ENCODE data around the gene COL18A1. TPM values are rescaled to one million over a fixed set of nuclear protein-coding genes. Genes with fewer than 3 reads are reported as not detected.

Gene COL18A1
- total RNA-seq, 1 experiment from 2014 or later, result 3.4 TPM

- no TSS peak for BruUV-seq (replicated peaks)
- Mint-ChIP-seq H3K27me3 (ENCODE audit: insufficient read depth, unreplicated experiment) (no peaks in the 10 kb centered on the region), H3K27ac (ENCODE audit: low read depth, unreplicated experiment) (peak overlapping the region; percentile 44), H3K9me3 (ENCODE audit: unreplicated experiment) (peaks cover 7% of the 10 kb centered on the region), H3K4me3 (ENCODE audit: unreplicated experiment) (peak overlapping the region; percentile 52), H3K36me3 (ENCODE audit: insufficient read depth, unreplicated experiment) (no peaks in the 10 kb centered on the region), H3K4me1 (ENCODE audit: insufficient read depth, unreplicated experiment) (peaks cover 6% of the 10 kb centered on the region)
- TF ChIP-seq CTCF (IDR thresholded peaks at IDR 0.05; ENCODE audit: unreplicated experiment), result no peak
- ChIA-PET CTCF (interaction anchor here (0.5 to 1.3 kb wide), 5 partner anchors 165 to 410 kb away, joined by 3 to 8 read pairs (median 3); no protein-coding TSS in a partner anchor), POLR2A (interaction anchor here (0.7 to 1.4 kb wide), 7 partner anchors 9 to 178 kb away, joined by 3 to 5 read pairs (median 3); no protein-coding TSS in a partner anchor)
- intact Hi-C loops (cut with micrococcal nuclease), result no loop called here
- DNase-seq (ENCODE audit: unreplicated experiment), result peak; percentile 82
Measured at GRCh38 chr21:45470773-45471524, 66.0 kb downstream of the COL18A1 start.

- DNase-seq (ENCODE audit: unreplicated experiment), result no peak
- no peaks in the 10 kb centered on the region for H3K27me3 Mint-ChIP-seq (ENCODE audit: insufficient read depth, unreplicated experiment)
- peaks cover 7% of the 10 kb centered on the region for H3K9me3 Mint-ChIP-seq (ENCODE audit: unreplicated experiment)
- intact Hi-C loops (cut with micrococcal nuclease), result no loop called here
- ChIA-PET CTCF (no interaction called here), POLR2A (interaction anchor here (0.7 to 1.4 kb wide), 7 partner anchors 10 to 179 kb away, joined by 3 to 5 read pairs (median 3); no protein-coding TSS in a partner anchor)
- H3K36me3 Mint-ChIP-seq (ENCODE audit: insufficient read depth, unreplicated experiment), result no peaks in the 10 kb centered on the region
- H3K27ac Mint-ChIP-seq (ENCODE audit: low read depth, unreplicated experiment), result peak overlapping the region; percentile 44
- peaks cover 6% of the 10 kb centered on the region for H3K4me1 Mint-ChIP-seq (ENCODE audit: insufficient read depth, unreplicated experiment)
- BruUV-seq (replicated peaks), result no TSS peak
- H3K4me3 Mint-ChIP-seq (ENCODE audit: unreplicated experiment), result peak overlapping the region; percentile 52
- TF ChIP-seq CTCF (IDR thresholded peaks at IDR 0.05; ENCODE audit: unreplicated experiment), result no peak
Measured at GRCh38 chr21:45471525-45472221, 66.7 kb downstream of the COL18A1 start.

GRCh38 chr21:45472445-45473365, 67.7 kb downstream of the COL18A1 start:
- H3K4me1 Mint-ChIP-seq (ENCODE audit: insufficient read depth, unreplicated experiment), result no peaks in the 10 kb centered on the region
- no peaks in the 10 kb centered on the region for H3K27me3 Mint-ChIP-seq (ENCODE audit: insufficient read depth, unreplicated experiment)
- POLR2A ChIA-PET, result no interaction called here
- no TSS peak for BruUV-seq (replicated peaks)
- no peaks in the 10 kb centered on the region for H3K36me3 Mint-ChIP-seq (ENCODE audit: insufficient read depth, unreplicated experiment)
- intact Hi-C loops (cut with micrococcal nuclease), result no loop called here
- H3K4me3 Mint-ChIP-seq (ENCODE audit: unreplicated experiment), result no peak overlapping the region
- CTCF ChIA-PET, result interaction anchor here (0.7 kb wide), 1 partner anchor 54 kb away, joined by 3 read pairs; no protein-coding TSS in a partner anchor
- H3K27ac Mint-ChIP-seq (ENCODE audit: low read depth, unreplicated experiment), result no peak overlapping the region
- H3K9me3 Mint-ChIP-seq (ENCODE audit: unreplicated experiment), result peaks cover 7% of the 10 kb centered on the region
- no peak for TF ChIP-seq CTCF (IDR thresholded peaks at IDR 0.05; ENCODE audit: unreplicated experiment)
- DNase-seq (ENCODE audit: unreplicated experiment), result no peak

Data from MCF 10A (cell line).